GM10847 (cell line): Measurements from ENCODE around the gene NINL.

Experiments used
- POLR2A ChIP-seq: IDR thresholded peaks from 2 replicates; pipeline ENCODE4 v1.6.1; 2011; ENCODE audit not compliant: insufficient read length; ENCODE audit errors: extremely low read depth

The NINL gene

GRCh38 chr20:25525867-25526266 lies 59.5 kb downstream of the NINL start:
- TF ChIP-seq POLR2A: no peak

GRCh38 chr20:25525295-25525694 lies 60.0 kb downstream of the NINL start:
- TF ChIP-seq POLR2A: no peak

- TF ChIP-seq POLR2A: no peak
Measured at GRCh38 chr20:25521382-25521781, 63.9 kb downstream of the NINL start.

GRCh38 chr20:25517124-25517523 lies 68.2 kb downstream of the NINL start:
- TF ChIP-seq POLR2A: no peak

GRCh38 chr20:25514747-25515340 lies 70.5 kb downstream of the NINL start:
- no peak for TF ChIP-seq POLR2A

GRCh38 chr20:25514195-25514594 lies 71.1 kb downstream of the NINL start:
- no peak for TF ChIP-seq POLR2A

- TF ChIP-seq POLR2A: no peak
Measured at GRCh38 chr20:25512709-25513108, 72.6 kb downstream of the NINL start.

- no peak for TF ChIP-seq POLR2A
Measured at GRCh38 chr20:25511183-25511582, 74.1 kb downstream of the NINL start.

GRCh38 chr20:25510721-25511120 lies 74.6 kb downstream of the NINL start:
- no peak for TF ChIP-seq POLR2A

GRCh38 chr20:25510202-25510601 lies 75.1 kb downstream of the NINL start:
- TF ChIP-seq POLR2A: no peak

- no peak for TF ChIP-seq POLR2A
Measured at GRCh38 chr20:25509084-25509483, 76.2 kb downstream of the NINL start.

- no peak for TF ChIP-seq POLR2A
Measured at GRCh38 chr20:25508083-25508770, 77.1 kb downstream of the NINL start.

- TF ChIP-seq POLR2A: no peak
Measured at GRCh38 chr20:25507385-25508082, 77.8 kb downstream of the NINL start.

- no peak for TF ChIP-seq POLR2A
Measured at GRCh38 chr20:25504366-25505135, 80.8 kb downstream of the NINL start.

GRCh38 chr20:25503936-25504335 lies 81.4 kb downstream of the NINL start:
- TF ChIP-seq POLR2A: no peak
